Measurements from ENCODE around the gene EXPH5.

EXPH5 gene

DNA sequence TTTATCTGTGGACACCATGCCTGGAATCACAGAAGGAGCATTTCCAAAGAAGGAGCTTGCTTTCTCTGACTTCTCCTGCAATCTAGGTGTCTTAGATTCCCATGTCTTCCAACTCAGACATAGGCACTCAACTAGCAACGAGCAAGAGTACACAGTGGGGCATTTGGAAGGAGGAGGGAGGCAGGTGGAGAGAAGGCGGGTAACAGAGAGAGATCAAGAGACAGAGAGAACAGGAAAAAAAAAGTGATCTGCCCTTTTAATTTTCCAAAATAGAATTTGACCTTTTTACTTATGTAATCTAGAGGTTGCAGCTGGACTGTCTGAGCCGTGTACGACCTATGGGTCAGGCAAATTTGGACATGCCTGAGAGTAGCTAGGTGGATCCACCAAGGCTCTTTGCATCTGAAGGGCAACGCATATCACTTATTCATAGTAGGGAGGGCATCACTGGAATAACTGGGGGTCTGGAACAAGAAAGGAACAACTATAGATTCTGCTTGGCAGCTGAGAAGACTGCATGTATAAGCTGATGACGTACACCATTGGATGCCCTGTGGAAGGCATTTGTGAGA lies 58.1 kb downstream of the EXPH5 start:
- no peak overlapping the region for H3K9ac ChIP-seq (ENCODE audit: low read depth, low read length)
- no peak overlapping the region for H2AFZ ChIP-seq (ENCODE audit: low read depth, low read length)
- TF ChIP-seq, protein P1, sequence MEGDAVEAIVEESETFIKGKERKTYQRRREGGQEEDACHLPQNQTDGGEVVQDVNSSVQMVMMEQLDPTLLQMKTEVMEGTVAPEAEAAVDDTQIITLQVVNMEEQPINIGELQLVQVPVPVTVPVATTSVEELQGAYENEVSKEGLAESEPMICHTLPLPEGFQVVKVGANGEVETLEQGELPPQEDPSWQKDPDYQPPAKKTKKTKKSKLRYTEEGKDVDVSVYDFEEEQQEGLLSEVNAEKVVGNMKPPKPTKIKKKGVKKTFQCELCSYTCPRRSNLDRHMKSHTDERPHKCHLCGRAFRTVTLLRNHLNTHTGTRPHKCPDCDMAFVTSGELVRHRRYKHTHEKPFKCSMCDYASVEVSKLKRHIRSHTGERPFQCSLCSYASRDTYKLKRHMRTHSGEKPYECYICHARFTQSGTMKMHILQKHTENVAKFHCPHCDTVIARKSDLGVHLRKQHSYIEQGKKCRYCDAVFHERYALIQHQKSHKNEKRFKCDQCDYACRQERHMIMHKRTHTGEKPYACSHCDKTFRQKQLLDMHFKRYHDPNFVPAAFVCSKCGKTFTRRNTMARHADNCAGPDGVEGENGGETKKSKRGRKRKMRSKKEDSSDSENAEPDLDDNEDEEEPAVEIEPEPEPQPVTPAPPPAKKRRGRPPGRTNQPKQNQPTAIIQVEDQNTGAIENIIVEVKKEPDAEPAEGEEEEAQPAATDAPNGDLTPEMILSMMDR (IDR thresholded peaks at IDR 0.05; ENCODE audit: borderline replicate concordance, extremely low read depth, low read length, poor library complexity, severe bottlenecking), result no peak
- TF ChIP-seq EZH2 (IDR thresholded peaks at IDR 0.05; ENCODE audit: borderline replicate concordance, low read depth, low read length, severe bottlenecking), result no peak
- H4K20me1 ChIP-seq (ENCODE audit: insufficient read depth, low read length), result no peaks in the 10 kb centered on the region
- no peaks in the 10 kb centered on the region for H3K9me3 ChIP-seq (ENCODE audit: insufficient read depth, low read length, severe bottlenecking)
- DNase-seq (no peak), ATAC-seq (ENCODE audit: insufficient read depth, low read depth) (no peak)
- H3K79me2 ChIP-seq (ENCODE audit: insufficient read depth, low read length), result no peaks in the 10 kb centered on the region
- H3K4me3 ChIP-seq (ENCODE audit: low read depth in 1 of 2, low read length in 2 of 2), result no peak overlapping the region
- no peaks in the 10 kb centered on the region for H3K36me3 ChIP-seq (ENCODE audit: insufficient read depth, low read length)
- peaks cover 6% of the 10 kb centered on the region for H3K27me3 ChIP-seq (ENCODE audit: insufficient read depth, low read length, poor library complexity)
- no peaks in the 10 kb centered on the region for H3K4me1 ChIP-seq (ENCODE audit: insufficient read depth, low read length)
- no peak overlapping the region for H3K4me2 ChIP-seq (ENCODE audit: insufficient read depth, low read length)
- no peak overlapping the region for H3K27ac ChIP-seq (ENCODE audit: low read length)

DNA sequence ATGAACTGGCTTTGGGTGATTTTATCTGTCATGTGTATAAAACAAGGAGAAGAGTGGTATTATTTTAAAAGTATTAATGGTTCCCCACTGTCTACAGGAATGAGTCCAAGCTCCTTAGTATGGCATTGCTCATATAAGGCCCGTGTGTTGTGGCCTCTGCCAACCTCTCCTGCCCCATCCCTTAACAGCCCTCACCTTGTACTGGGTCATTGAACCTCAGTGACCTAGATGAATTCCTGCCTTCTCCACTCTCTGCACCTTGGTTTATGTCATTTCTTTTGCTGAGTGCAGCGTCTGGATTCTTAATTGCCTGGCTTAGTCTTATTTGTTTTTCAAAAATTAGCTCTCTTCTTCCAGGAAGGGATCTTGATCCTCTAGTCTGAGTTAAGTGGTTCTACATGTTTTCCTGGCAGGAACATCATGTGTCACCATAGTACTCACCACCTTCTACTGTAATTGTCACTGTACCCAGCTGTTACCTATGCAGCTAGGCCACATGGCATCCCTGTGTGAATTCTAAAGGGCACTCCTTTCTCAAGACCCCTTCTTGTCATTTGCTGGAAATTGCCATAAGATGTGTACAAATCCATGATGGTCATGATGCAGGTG lies 59.2 kb downstream of the EXPH5 start:
- no peak overlapping the region for H3K27ac ChIP-seq (ENCODE audit: low read length)
- H4K20me1 ChIP-seq (ENCODE audit: insufficient read depth, low read length), result no peaks in the 10 kb centered on the region
- TF ChIP-seq, protein P1 (IDR thresholded peaks at IDR 0.05; ENCODE audit: borderline replicate concordance, extremely low read depth, low read length, poor library complexity, severe bottlenecking), result no peak
- TF ChIP-seq EZH2 (IDR thresholded peaks at IDR 0.05; ENCODE audit: borderline replicate concordance, low read depth, low read length, severe bottlenecking), result no peak
- H3K9me3 ChIP-seq (ENCODE audit: insufficient read depth, low read length, severe bottlenecking), result no peaks in the 10 kb centered on the region
- H3K36me3 ChIP-seq (ENCODE audit: insufficient read depth, low read length), result no peaks in the 10 kb centered on the region
- no peaks in the 10 kb centered on the region for H3K79me2 ChIP-seq (ENCODE audit: insufficient read depth, low read length)
- H3K4me2 ChIP-seq (ENCODE audit: insufficient read depth, low read length), result no peak overlapping the region
- DNase-seq (no peak), ATAC-seq (ENCODE audit: insufficient read depth, low read depth) (no peak)
- no peak overlapping the region for H3K9ac ChIP-seq (ENCODE audit: low read depth, low read length)
- no peaks in the 10 kb centered on the region for H3K4me1 ChIP-seq (ENCODE audit: insufficient read depth, low read length)
- H3K4me3 ChIP-seq (ENCODE audit: low read depth in 1 of 2, low read length in 2 of 2), result no peak overlapping the region
- no peak overlapping the region for H2AFZ ChIP-seq (ENCODE audit: low read depth, low read length)
- H3K27me3 ChIP-seq (ENCODE audit: insufficient read depth, low read length, poor library complexity), result peaks cover 6% of the 10 kb centered on the region

DNA sequence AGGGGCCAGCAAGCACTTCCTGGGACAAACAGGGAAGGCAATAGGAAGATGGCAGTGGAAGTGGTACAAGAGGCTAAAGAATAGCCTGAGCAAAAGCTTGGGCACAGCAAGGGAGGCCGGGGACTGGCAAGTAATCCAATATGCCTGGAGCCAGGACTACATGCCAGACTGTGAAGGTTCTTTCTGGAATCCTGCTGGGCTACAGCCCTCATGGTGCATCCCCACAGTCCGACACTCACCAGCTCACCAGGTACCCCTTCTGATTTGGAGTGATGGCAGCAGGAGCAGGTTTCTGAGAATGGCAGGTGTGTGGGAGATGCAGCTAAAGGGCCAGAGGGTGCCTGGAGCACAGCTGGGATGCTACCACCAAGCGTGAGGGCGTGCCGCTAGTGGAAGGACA lies 63.1 kb downstream of the EXPH5 start:
- H3K36me3 ChIP-seq (ENCODE audit: insufficient read depth, low read length), result no peaks in the 10 kb centered on the region
- H3K4me1 ChIP-seq (ENCODE audit: insufficient read depth, low read length), result no peaks in the 10 kb centered on the region
- H3K27me3 ChIP-seq (ENCODE audit: insufficient read depth, low read length, poor library complexity), result no peaks in the 10 kb centered on the region
- H2AFZ ChIP-seq (ENCODE audit: low read depth, low read length), result no peak overlapping the region
- no peaks in the 10 kb centered on the region for H3K9me3 ChIP-seq (ENCODE audit: insufficient read depth, low read length, severe bottlenecking)
- TF ChIP-seq, protein P1 (IDR thresholded peaks at IDR 0.05; ENCODE audit: borderline replicate concordance, extremely low read depth, low read length, poor library complexity, severe bottlenecking), result no peak
- TF ChIP-seq EZH2 (IDR thresholded peaks at IDR 0.05; ENCODE audit: borderline replicate concordance, low read depth, low read length, severe bottlenecking), result no peak
- H3K4me3 ChIP-seq (ENCODE audit: low read depth in 1 of 2, low read length in 2 of 2), result no peak overlapping the region
- DNase-seq (no peak), ATAC-seq (ENCODE audit: insufficient read depth, low read depth) (no peak)
- H3K4me2 ChIP-seq (ENCODE audit: insufficient read depth, low read length), result no peak overlapping the region
- H3K79me2 ChIP-seq (ENCODE audit: insufficient read depth, low read length), result no peaks in the 10 kb centered on the region
- no peak overlapping the region for H3K9ac ChIP-seq (ENCODE audit: low read depth, low read length)
- H3K27ac ChIP-seq (ENCODE audit: low read length), result no peak overlapping the region
- H4K20me1 ChIP-seq (ENCODE audit: insufficient read depth, low read length), result no peaks in the 10 kb centered on the region
